Gastrocnemius medialis (tissue), 4 donors: ENCODE results near the gene DOCK3. TPM values are rescaled to one million over a fixed set of nuclear protein-coding genes. Genes with fewer than 3 reads are reported as not detected.

Experiments
- ATAC-seq, 2 donors: fragments of 150-250 bp; one replicate each; pipeline ENCODE4 v1.9.1; 2016
- DNase-seq, 2 donors: peaks; one replicate each; pipeline ENCODE4 v3.0.0-alpha.2; 2019
- H3K27ac ChIP-seq, 4 donors: fragments of 200-600 bp; sonication (generic); 1 replicate in 1 of 4; 2 replicates in 3 of 4; pipeline ENCODE4 v1.5.1; 2016 to 2018; ENCODE audit warnings: mild to moderate bottlenecking in 2 of 4, moderate library complexity in 1 of 4
- H3K27me3 ChIP-seq, 3 donors: fragments of 200-600 bp; sonication (generic) in 2 of 3; 1 replicate in 1 of 3; 2 replicates in 2 of 3; pipeline versions ENCODE4 v1.5.1 to v1.6.0; 2016 to 2019; ENCODE audit warnings: mild to moderate bottlenecking in 1 of 3, moderate library complexity in 1 of 3
- H3K36me3 ChIP-seq, 2 donors: fragments of 200-600 bp; sonication (generic) in 1 of 2; one replicate each; pipeline ENCODE4 v1.5.1; 2017 to 2018
- H3K4me1 ChIP-seq, 2 donors: fragments of 200-600 bp; sonication (generic) in 1 of 2; one replicate each; pipeline ENCODE4 v1.5.1; 2016 to 2017; ENCODE audit warnings: mild to moderate bottlenecking in 2 of 2
- H3K4me3 ChIP-seq, 4 donors: fragments of 200-600 bp; sonication (generic) in 3 of 4; 1 replicate in 1 of 4; 2 replicates in 3 of 4; pipeline ENCODE4 v1.5.1; 2016 to 2019; ENCODE audit warnings: mild to moderate bottlenecking in 2 of 4
- H3K9me3 ChIP-seq, 3 donors: fragments of 200-600 bp; sonication (generic) in 2 of 3; 1 replicate in 1 of 3; 2 replicates in 2 of 3; pipeline ENCODE4 v1.5.1; 2016 to 2019
- CTCF ChIP-seq, 5 experiments: fragments of 450-650 bp in 3 of 5; fragments of 200-600 bp in 2 of 5; sonication (generic) in 2 of 5; IDR thresholded peaks in 4 of 5; conservative IDR thresholded peaks in 1 of 5; 1 replicate in 4 of 5; 2 replicates in 1 of 5; pipeline ENCODE4 v1.5.1; 2016 to 2019; ENCODE audit warnings: antibody characterized with exemption in 5 of 5, mild to moderate bottlenecking in 3 of 5, moderate library complexity in 3 of 5
- POLR2A ChIP-seq, 2 donors: fragments of 450-650 bp; IDR thresholded peaks; one replicate each; pipeline ENCODE4 v1.6.1; 2017; ENCODE audit warnings: antibody characterized with exemption in 2 of 2, mild to moderate bottlenecking in 2 of 2, moderate library complexity in 2 of 2
- in situ Hi-C, 4 donors: fragments of 200-750 bp; cut with MboI; loops; one replicate each; pipeline versions ENCODE4 v1.15.0 to v1.8.0; 2017; ENCODE audit warnings: low sequenced_read_pairs in 4 of 4
- intact Hi-C: fragments of 100-400 bp; cut with DNase I; formaldehyde crosslinking; loops from one replicate; pipeline ENCODE4 v1.15.1; 2023; ENCODE audit warnings: low total_unique reads
- total RNA-seq, 4 donors: library from RNA; depleted of rRNA; stranded (reverse); fragments of >200 nt; gene quantifications; one replicate each; pipeline versions ENCODE4 v1.1.0 to v1.2.3, GENCODE V29; 2016

Gene DOCK3
- total RNA-seq, 4 donors from 2014 or later = 0.61 to 3.1 (median 0.73) TPM

- DNase-seq = no peak
- Histone ChIP-seq H3K4me1 (no peaks in the 10 kb centered on the region), H3K27me3 (no peaks in the 10 kb centered on the region), H3K36me3 (no peaks in the 10 kb centered on the region), H3K9me3 (no peaks in the 10 kb centered on the region), H3K27ac (no peak overlapping the region), H3K4me3 (no peak overlapping the region)
- in situ Hi-C loops = no loop called here
- ATAC-seq = no peak
- TF ChIP-seq CTCF (IDR thresholded peaks at IDR 0.05 in 4 of 5, conservative IDR thresholded peaks at IDR 0.05 in 1 of 5) = no peak
- intact Hi-C loops = no loop called here
Measured at GRCh38 chr3:50815844-50816243, 141.1 kb downstream of the DOCK3 start.

- intact Hi-C loops (no loop called here), in situ Hi-C loops (no loop called here)
- H3K36me3 ChIP-seq = no peaks in the 10 kb centered on the region
- no peak overlapping the region for H3K4me3 ChIP-seq
- no peaks in the 10 kb centered on the region for H3K9me3 ChIP-seq
- no peak for TF ChIP-seq CTCF (IDR thresholded peaks at IDR 0.05 in 4 of 5, conservative IDR thresholded peaks at IDR 0.05 in 1 of 5)
- no peak for TF ChIP-seq POLR2A (IDR thresholded peaks at IDR 0.05)
- ATAC-seq (no peak), DNase-seq (no peak)
- H3K27ac ChIP-seq = no peak overlapping the region
- no peaks in the 10 kb centered on the region for H3K27me3 ChIP-seq
- no peaks in the 10 kb centered on the region for H3K4me1 ChIP-seq
Measured at GRCh38 chr3:50816894-50817293, 142.2 kb downstream of the DOCK3 start.

DNA sequence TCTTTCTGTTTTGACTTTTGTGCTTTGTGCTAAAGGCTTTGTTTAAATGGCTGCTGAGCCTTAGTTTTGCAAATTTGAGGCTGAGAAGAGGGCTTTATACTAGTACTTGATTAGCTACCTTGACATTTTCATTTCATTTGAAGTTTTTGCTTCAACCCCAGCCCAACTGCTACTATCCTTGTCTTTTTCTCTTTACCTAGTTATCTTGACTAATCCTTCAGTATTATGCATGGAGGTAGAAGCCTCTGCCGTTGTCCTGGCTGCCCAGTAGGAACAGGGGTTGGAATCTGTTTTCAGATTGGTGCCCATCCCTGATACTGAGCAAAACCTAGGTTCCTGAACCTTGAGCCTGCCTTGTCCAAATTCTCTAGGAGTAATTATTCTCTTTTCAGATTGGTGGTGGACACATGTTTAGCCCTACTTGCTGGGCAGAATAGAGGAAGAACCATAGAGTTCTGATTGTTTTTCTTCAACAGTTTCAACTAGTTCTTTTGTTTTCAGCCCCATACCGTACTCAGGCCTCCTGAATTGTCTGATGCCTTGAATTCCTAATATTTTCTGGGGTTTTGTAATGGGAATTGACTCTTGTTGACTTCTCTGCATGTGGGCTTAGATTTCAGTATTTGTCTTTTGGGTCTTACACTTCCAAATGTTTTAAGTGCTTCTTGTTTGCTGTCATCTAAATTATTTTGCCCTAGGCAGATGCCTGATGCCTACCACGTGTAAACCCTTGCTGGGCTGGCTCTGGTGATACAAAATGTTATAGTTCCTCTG is 143.2 kb downstream of the DOCK3 start:
- TF ChIP-seq POLR2A (IDR thresholded peaks at IDR 0.05) (no peak), CTCF (IDR thresholded peaks at IDR 0.05 in 4 of 5, conservative IDR thresholded peaks at IDR 0.05 in 1 of 5) (no peak)
- intact Hi-C loops = no loop called here
- DNase-seq (no peak), ATAC-seq (no peak)
- H3K4me1 ChIP-seq = no peaks in the 10 kb centered on the region
- H3K27ac ChIP-seq = no peak overlapping the region
- H3K9me3 ChIP-seq = no peaks in the 10 kb centered on the region
- in situ Hi-C loops = no loop called here
- no peak overlapping the region for H3K4me3 ChIP-seq
- H3K36me3 ChIP-seq = no peaks in the 10 kb centered on the region
- H3K27me3 ChIP-seq = no peaks in the 10 kb centered on the region

DNA sequence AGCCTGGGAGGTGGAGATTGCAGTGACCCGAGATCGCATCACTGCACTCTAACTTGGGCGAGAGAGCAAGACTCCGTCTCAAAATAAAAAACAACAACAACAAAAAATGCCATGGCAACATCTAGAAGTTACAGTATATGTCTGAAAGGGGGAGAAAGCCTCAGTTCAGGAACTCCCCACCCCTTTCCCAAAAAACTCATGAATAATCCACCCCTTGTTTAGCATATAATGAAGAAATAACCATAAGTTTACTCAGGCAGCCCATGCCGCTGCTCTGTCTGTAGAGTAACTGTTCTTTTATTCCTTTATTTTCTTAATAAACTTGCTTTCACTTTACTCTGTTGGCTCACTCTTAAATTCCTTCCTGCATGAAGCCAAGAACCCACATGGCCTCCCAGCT is 145.2 kb downstream of the DOCK3 start:
- Histone ChIP-seq H3K27ac (no peak overlapping the region), H3K36me3 (no peaks in the 10 kb centered on the region), H3K4me3 (no peak overlapping the region), H3K27me3 (no peaks in the 10 kb centered on the region), H3K4me1 (no peaks in the 10 kb centered on the region), H3K9me3 (no peaks in the 10 kb centered on the region)
- no peak for ATAC-seq
- in situ Hi-C loops (no loop called here), intact Hi-C loops (no loop called here)
- no peak for DNase-seq
- TF ChIP-seq POLR2A (IDR thresholded peaks at IDR 0.05) (no peak), CTCF (IDR thresholded peaks at IDR 0.05 in 4 of 5, conservative IDR thresholded peaks at IDR 0.05 in 1 of 5) (no peak)

GRCh38 chr3:50825841-50826240 is 151.1 kb downstream of the DOCK3 start:
- DNase-seq = no peak
- in situ Hi-C loops = no loop called here
- H3K27ac ChIP-seq = no peak overlapping the region
- H3K4me1 ChIP-seq = no peaks in the 10 kb centered on the region
- no peak for TF ChIP-seq CTCF (IDR thresholded peaks at IDR 0.05 in 4 of 5, conservative IDR thresholded peaks at IDR 0.05 in 1 of 5)
- TF ChIP-seq POLR2A (IDR thresholded peaks at IDR 0.05) = no peak
- no peaks in the 10 kb centered on the region for H3K36me3 ChIP-seq
- no peak overlapping the region for H3K4me3 ChIP-seq
- no peaks in the 10 kb centered on the region for H3K9me3 ChIP-seq
- no peaks in the 10 kb centered on the region for H3K27me3 ChIP-seq
- intact Hi-C loops = no loop called here
- ATAC-seq = no peak
